ENCODE measurements around the gene CDNF.

Gene CDNF

DNA sequence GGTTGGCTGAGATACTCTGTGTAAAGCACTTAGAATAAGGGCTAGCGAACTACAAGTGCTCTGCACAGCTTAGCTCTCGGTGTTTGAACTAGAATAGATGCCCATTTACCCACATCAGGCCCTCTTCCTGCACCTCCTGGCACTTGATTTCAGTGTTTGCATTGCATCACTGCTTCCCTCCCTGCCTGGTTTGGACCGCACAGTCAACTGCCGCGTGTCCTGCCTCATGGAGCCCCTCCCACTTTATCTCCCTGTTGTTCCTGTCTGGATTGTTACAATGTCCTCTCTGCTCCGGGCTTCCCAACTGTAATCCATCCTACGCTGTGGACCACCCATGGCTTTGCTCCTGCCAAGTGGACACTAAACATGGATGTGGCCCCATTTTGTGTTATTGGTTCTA, 65.4 kb downstream of the CDNF start:
- no peak overlapping the region for H3K27ac ChIP-seq (ENCODE audit: low read depth, low read length, poor library complexity, severe bottlenecking)
- H3K4me3 ChIP-seq (ENCODE audit: low read depth, low read length, poor library complexity, severe bottlenecking) = no peak overlapping the region
- TF ChIP-seq EZH2 (IDR thresholded peaks at IDR 0.05; ENCODE audit: borderline replicate concordance, low read length) = no peak
- TF ChIP-seq, protein P1, sequence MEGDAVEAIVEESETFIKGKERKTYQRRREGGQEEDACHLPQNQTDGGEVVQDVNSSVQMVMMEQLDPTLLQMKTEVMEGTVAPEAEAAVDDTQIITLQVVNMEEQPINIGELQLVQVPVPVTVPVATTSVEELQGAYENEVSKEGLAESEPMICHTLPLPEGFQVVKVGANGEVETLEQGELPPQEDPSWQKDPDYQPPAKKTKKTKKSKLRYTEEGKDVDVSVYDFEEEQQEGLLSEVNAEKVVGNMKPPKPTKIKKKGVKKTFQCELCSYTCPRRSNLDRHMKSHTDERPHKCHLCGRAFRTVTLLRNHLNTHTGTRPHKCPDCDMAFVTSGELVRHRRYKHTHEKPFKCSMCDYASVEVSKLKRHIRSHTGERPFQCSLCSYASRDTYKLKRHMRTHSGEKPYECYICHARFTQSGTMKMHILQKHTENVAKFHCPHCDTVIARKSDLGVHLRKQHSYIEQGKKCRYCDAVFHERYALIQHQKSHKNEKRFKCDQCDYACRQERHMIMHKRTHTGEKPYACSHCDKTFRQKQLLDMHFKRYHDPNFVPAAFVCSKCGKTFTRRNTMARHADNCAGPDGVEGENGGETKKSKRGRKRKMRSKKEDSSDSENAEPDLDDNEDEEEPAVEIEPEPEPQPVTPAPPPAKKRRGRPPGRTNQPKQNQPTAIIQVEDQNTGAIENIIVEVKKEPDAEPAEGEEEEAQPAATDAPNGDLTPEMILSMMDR (IDR thresholded peaks at IDR 0.05; ENCODE audit: low read length) = no peak
- no peaks in the 10 kb centered on the region for H3F3A ChIP-seq (ENCODE audit: insufficient read depth, low read length)
- no peaks in the 10 kb centered on the region for H3K9me2 ChIP-seq (ENCODE audit: low read depth, low read length)
- H3K4me2 ChIP-seq (ENCODE audit: low read length) = no peak overlapping the region
- H2AFZ ChIP-seq (ENCODE audit: low read length) = no peak overlapping the region
- no peak overlapping the region for H3K9ac ChIP-seq (ENCODE audit: low read length)
- H3K79me2 ChIP-seq (ENCODE audit: insufficient read depth, low read length) = no peaks in the 10 kb centered on the region
- no peaks in the 10 kb centered on the region for H3K4me1 ChIP-seq (ENCODE audit: insufficient read depth, low read length, severe bottlenecking)
- H3K9me3 ChIP-seq (ENCODE audit: low read length) = 0 out of 2 replicates have a peak, but pooled peaks cover 4% of the 10 kb centered on the region
- no peaks in the 10 kb centered on the region; the same call in 1 of the 2 replicates for H3K36me3 ChIP-seq (ENCODE audit: insufficient read depth, low read length)
- no peaks in the 10 kb centered on the region for H3K27me3 ChIP-seq (ENCODE audit: insufficient read depth, low read length)
- H4K20me1 ChIP-seq (ENCODE audit: insufficient read depth, low read length) = no peaks in the 10 kb centered on the region

DNA sequence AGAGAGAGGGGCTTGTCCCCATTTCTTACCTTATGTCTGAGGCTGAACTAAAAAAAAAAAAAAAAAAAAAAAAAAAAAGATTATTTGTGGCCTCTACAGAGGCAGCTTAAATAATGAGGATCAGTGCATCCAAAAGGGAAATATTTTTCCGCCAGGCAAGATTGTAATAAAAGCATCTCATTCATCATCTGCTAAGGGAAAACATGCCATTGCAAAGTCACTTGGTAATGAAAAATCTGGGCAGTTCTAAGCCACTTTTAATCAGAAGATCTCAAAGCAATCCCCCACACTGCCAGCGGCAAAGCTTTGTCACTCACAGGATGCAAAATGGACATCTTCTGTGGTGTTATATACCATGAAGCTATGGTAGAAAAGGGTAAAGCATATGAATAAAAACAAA, 66.9 kb downstream of the CDNF start:
- Histone ChIP-seq H3K4me2 (ENCODE audit: low read length) (no peak overlapping the region), H3K4me3 (ENCODE audit: low read depth, low read length, poor library complexity, severe bottlenecking) (no peak overlapping the region), H4K20me1 (ENCODE audit: insufficient read depth, low read length) (no peaks in the 10 kb centered on the region), H2AFZ (ENCODE audit: low read length) (no peak overlapping the region), H3K9ac (ENCODE audit: low read length) (no peak overlapping the region), H3K9me2 (ENCODE audit: low read depth, low read length) (no peaks in the 10 kb centered on the region), H3K27ac (ENCODE audit: low read depth, low read length, poor library complexity, severe bottlenecking) (no peak overlapping the region), H3K36me3 (ENCODE audit: insufficient read depth, low read length) (no peaks in the 10 kb centered on the region; the same call in 1 of the 2 replicates), H3K9me3 (ENCODE audit: low read length) (0 out of 2 replicates have a peak, but pooled peaks cover 4% of the 10 kb centered on the region), H3K4me1 (ENCODE audit: insufficient read depth, low read length, severe bottlenecking) (no peaks in the 10 kb centered on the region), H3F3A (ENCODE audit: insufficient read depth, low read length) (no peaks in the 10 kb centered on the region), H3K79me2 (ENCODE audit: insufficient read depth, low read length) (no peaks in the 10 kb centered on the region), H3K27me3 (ENCODE audit: insufficient read depth, low read length) (no peaks in the 10 kb centered on the region)
- no peak for TF ChIP-seq EZH2 (IDR thresholded peaks at IDR 0.05; ENCODE audit: borderline replicate concordance, low read length)
- TF ChIP-seq, protein P1 (IDR thresholded peaks at IDR 0.05; ENCODE audit: low read length) = no peak

All from OCI-LY1 (cell line).